ENCODE measurements around the gene EFCAB11.

DNA sequence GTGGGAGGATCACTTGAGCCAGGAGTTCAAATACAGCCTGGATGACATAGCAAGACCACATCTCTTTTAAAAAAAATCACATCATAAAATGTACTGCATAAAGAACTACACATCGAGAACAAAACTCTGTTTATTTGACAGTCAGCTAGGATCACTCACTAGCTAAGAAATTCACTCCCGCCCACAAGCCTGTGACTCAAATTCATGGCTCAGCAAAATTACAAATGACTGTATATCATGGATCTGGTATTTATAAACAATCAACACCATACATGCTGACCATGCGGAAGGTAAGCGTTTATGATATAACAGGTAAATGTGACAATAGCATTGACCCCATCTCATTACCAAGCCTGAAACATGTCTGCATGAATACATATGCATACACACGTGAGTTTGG is 206.5 kb downstream of the EFCAB11 start:
- TF ChIP-seq, protein P1, sequence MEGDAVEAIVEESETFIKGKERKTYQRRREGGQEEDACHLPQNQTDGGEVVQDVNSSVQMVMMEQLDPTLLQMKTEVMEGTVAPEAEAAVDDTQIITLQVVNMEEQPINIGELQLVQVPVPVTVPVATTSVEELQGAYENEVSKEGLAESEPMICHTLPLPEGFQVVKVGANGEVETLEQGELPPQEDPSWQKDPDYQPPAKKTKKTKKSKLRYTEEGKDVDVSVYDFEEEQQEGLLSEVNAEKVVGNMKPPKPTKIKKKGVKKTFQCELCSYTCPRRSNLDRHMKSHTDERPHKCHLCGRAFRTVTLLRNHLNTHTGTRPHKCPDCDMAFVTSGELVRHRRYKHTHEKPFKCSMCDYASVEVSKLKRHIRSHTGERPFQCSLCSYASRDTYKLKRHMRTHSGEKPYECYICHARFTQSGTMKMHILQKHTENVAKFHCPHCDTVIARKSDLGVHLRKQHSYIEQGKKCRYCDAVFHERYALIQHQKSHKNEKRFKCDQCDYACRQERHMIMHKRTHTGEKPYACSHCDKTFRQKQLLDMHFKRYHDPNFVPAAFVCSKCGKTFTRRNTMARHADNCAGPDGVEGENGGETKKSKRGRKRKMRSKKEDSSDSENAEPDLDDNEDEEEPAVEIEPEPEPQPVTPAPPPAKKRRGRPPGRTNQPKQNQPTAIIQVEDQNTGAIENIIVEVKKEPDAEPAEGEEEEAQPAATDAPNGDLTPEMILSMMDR (optimal IDR thresholded peaks at IDR 0.05 in 1 of 3, IDR thresholded peaks at IDR 0.05 in 1 of 3, conservative IDR thresholded peaks at IDR 0.05 in 1 of 3; ENCODE audit: extremely low read depth in 1 of 3, insufficient read depth in 2 of 3, low read length in 3 of 3) = no peak
- TF ChIP-seq EZH2 (IDR thresholded peaks at IDR 0.05; ENCODE audit: low read length) = no peak
